Stomach (tissue), 9 donors: ENCODE data around the gene ACE. TPM values are rescaled to one million over a fixed set of nuclear protein-coding genes. Genes with fewer than 3 reads are reported as not detected.

ENCODE experiments used
- DNase-seq, 2 donors: peaks; one replicate each; pipeline versions ENCODE4 v3.0.0 to v3.0.0-alpha.2; 2013 to 2019
- H3K27ac ChIP-seq, 5 donors: fragments of 200-600 bp in 4 of 5; sonication (generic) in 4 of 5; one replicate each; pipeline ENCODE4 v1.5.1; 2013 to 2019; ENCODE audit warnings: mild to moderate bottlenecking in 1 of 5, moderate library complexity in 1 of 5
- H3K27me3 ChIP-seq, 3 donors: fragments of 200-600 bp; sonication (generic); one replicate each; pipeline ENCODE4 v1.5.1; 2017 to 2019; ENCODE audit warnings: mixed run types in 1 of 3
- H3K36me3 ChIP-seq, 4 donors: fragments of 200-600 bp; sonication (generic); 1 replicate in 3 of 4; 2 replicates in 1 of 4; pipeline ENCODE4 v1.5.1; 2016 to 2019
- H3K4me1 ChIP-seq, 4 donors: fragments of 200-600 bp; sonication (generic); one replicate each; pipeline ENCODE4 v1.5.1; 2016 to 2019
- H3K4me3 ChIP-seq, 4 donors: fragments of 200-600 bp; sonication (generic) in 3 of 4; one replicate each; pipeline ENCODE4 v1.5.1; 2016 to 2019; ENCODE audit warnings: mild to moderate bottlenecking in 1 of 4
- H3K9me3 ChIP-seq, 4 donors: fragments of 200-600 bp; sonication (generic); one replicate each; pipeline ENCODE4 v1.5.1; 2016 to 2019
- CTCF ChIP-seq, 7 experiments: fragments of 450-650 bp in 4 of 7; fragments of 200-600 bp in 3 of 7; sonication (generic) in 3 of 7; IDR thresholded peaks; one replicate each; pipeline ENCODE4 v1.5.1; 2016 to 2019; ENCODE audit warnings: antibody characterized with exemption in 7 of 7, control low read depth in 2 of 7, mild to moderate bottlenecking in 1 of 7
- EP300 ChIP-seq: sonication (generic); formaldehyde crosslinking; IDR thresholded peaks from one replicate; pipeline ENCODE4 v1.6.1; 2017; ENCODE audit warnings: antibody characterized with exemption
- POLR2A ChIP-seq, 4 donors: fragments of 450-650 bp; IDR thresholded peaks; one replicate each; pipeline ENCODE4 v1.6.1; 2016; ENCODE audit warnings: antibody characterized with exemption in 4 of 4, control low read depth in 2 of 4, mild to moderate bottlenecking in 1 of 4, moderate library complexity in 1 of 4
- POLR2AphosphoS5 ChIP-seq, 3 donors: sonication (generic); formaldehyde crosslinking; IDR thresholded peaks; one replicate each; pipeline ENCODE4 v1.6.1; 2016; ENCODE audit warnings: antibody characterized with exemption in 3 of 3
- WGBS, 5 donors: extraction: QIAGEN DNeasy Blood & Tissue Kit in 3 of 5; methylation state at CpG; one replicate each; pipeline versions ENCODE4 v1.1.5 to v1.1.7; 2013 to 2018; 5-methylcytosine and 5-hydroxymethylcytosine counted together
- intact Hi-C: fragments of 100-400 bp; cut with DNase I; formaldehyde crosslinking; loops from one replicate; pipeline ENCODE4 v1.15.1; 2023; ENCODE audit warnings: low total_unique reads
- polyA plus RNA-seq, 3 donors: library from polyadenylated mRNA; stranded (reverse); fragments of 200-250 nt; gene quantifications; one replicate each; pipeline ENCODE4 v1.2.3, GENCODE V29; 2013
- total RNA-seq, 5 donors: library from RNA; depleted of rRNA; stranded (reverse); fragments of >200 nt; gene quantifications; one replicate each; pipeline versions ENCODE4 v1.1.0 to v1.2.3, GENCODE V29; 2014 to 2016
- donor health status: healthy with polysubstance abuse.
- donor health status: Bipolar disorder and iron deficiency.
- donor health status: healthy.

The ACE gene
- total and polyA plus RNA-seq, 8 donors, result 1.3 to 232 (median 4.4) TPM

- WGBS, 5 donors, result 82 to 96% (median 91%) methylated on average over 3 of the region's 3 CpGs
- DNase-seq, result no peak
- no peak overlapping the region for H3K27ac ChIP-seq
- intact Hi-C loops, result no loop called here
- H3K9me3 ChIP-seq, result no peaks in the 10 kb centered on the region
- TF ChIP-seq EP300, result no peak
- no peak for TF ChIP-seq POLR2A (IDR thresholded peaks at IDR 0.05)
- TF ChIP-seq POLR2AphosphoS5 (IDR thresholded peaks at IDR 0.05), result no peak
- TF ChIP-seq CTCF (IDR thresholded peaks at IDR 0.05), result no peak
- H3K4me1 ChIP-seq, result no peaks in the 10 kb centered on the region
- no peak overlapping the region for H3K4me3 ChIP-seq
- H3K36me3 ChIP-seq, result no peaks in the 10 kb centered on the region
- H3K27me3 ChIP-seq, result peaks cover 0 to 24% (median 0%) of the 10 kb centered on the region in 3 donors
These were observed 29.8 kb downstream of the ACE start for GRCh38 chr17:63506627-63507026.

GRCh38 chr17:63511331-63511730 lies 34.5 kb downstream of the ACE start:
- Histone ChIP-seq H3K4me3 (no peak overlapping the region), H3K27me3 (peaks cover 0 to 15% (median 0%) of the 10 kb centered on the region in 3 donors), H3K9me3 (no peaks in the 10 kb centered on the region), H3K4me1 (no peaks in the 10 kb centered on the region), H3K36me3 (no peaks in the 10 kb centered on the region), H3K27ac (no peak overlapping the region)
- DNase-seq, result no peak
- intact Hi-C loops, result no loop called here
- 88 to 95% (median 93%) methylated on average over 8 of the region's 8 CpGs for WGBS, 5 donors
- no peak for TF ChIP-seq CTCF (IDR thresholded peaks at IDR 0.05)
- no peak for TF ChIP-seq EP300
- no peak for TF ChIP-seq POLR2AphosphoS5 (IDR thresholded peaks at IDR 0.05)
- no peak for TF ChIP-seq POLR2A (IDR thresholded peaks at IDR 0.05)

GRCh38 chr17:63512388-63512787 lies 35.5 kb downstream of the ACE start:
- H3K27me3 ChIP-seq, result peaks cover 0 to 10% (median 0%) of the 10 kb centered on the region in 3 donors
- WGBS, 5 donors, result 81 to 88% (median 84%) methylated on average over 3 of the region's 3 CpGs
- no peak overlapping the region for H3K4me3 ChIP-seq
- DNase-seq, result no peak
- H3K9me3 ChIP-seq, result no peaks in the 10 kb centered on the region
- no peaks in the 10 kb centered on the region for H3K36me3 ChIP-seq
- intact Hi-C loops, result no loop called here
- H3K27ac ChIP-seq, result no peak overlapping the region
- no peak for TF ChIP-seq POLR2A (IDR thresholded peaks at IDR 0.05)
- no peak for TF ChIP-seq EP300
- TF ChIP-seq POLR2AphosphoS5 (IDR thresholded peaks at IDR 0.05), result no peak
- no peak for TF ChIP-seq CTCF (IDR thresholded peaks at IDR 0.05)
- H3K4me1 ChIP-seq, result no peaks in the 10 kb centered on the region

- H3K27me3 ChIP-seq, result peaks cover 0 to 3% (median 0%) of the 10 kb centered on the region in 3 donors
- 58 to 70% (median 65%) methylated on average over 7 of the region's 7 CpGs for WGBS, 5 donors
- H3K36me3 ChIP-seq, result no peaks in the 10 kb centered on the region
- H3K9me3 ChIP-seq, result no peaks in the 10 kb centered on the region
- H3K4me1 ChIP-seq, result no peaks in the 10 kb centered on the region
- no peak for DNase-seq
- no peak overlapping the region for H3K4me3 ChIP-seq
- H3K27ac ChIP-seq, result no peak overlapping the region
- intact Hi-C loops, result no loop called here
- TF ChIP-seq CTCF (IDR thresholded peaks at IDR 0.05), result no peak
- TF ChIP-seq POLR2A (IDR thresholded peaks at IDR 0.05), result no peak
- TF ChIP-seq EP300, result no peak
- no peak for TF ChIP-seq POLR2AphosphoS5 (IDR thresholded peaks at IDR 0.05)
These were observed 36.2 kb downstream of the ACE start for GRCh38 chr17:63512896-63513644.
